ENCODE measurements around the gene BRD2.
A peak's percentile ranks its signal among the peaks of the same experiment; 100 is the strongest.

BRD2 gene

GRCh38 chr6:32950010-32950409 lies 18.4 kb upstream of the BRD2 start:
- DNase-seq (ENCODE audit: low read depth): no peak
- no peak for TF ChIP-seq CTCF (IDR thresholded peaks at IDR 0.05; ENCODE audit: control insufficient read depth, insufficient read depth, low read depth, low read length, missing control alignments)
- H3K4me3 ChIP-seq (ENCODE audit: control insufficient read depth, low read depth, low read length): no peak overlapping the region

- no peak overlapping the region for H3K4me3 ChIP-seq (ENCODE audit: control insufficient read depth, low read depth, low read length)
- TF ChIP-seq CTCF (IDR thresholded peaks at IDR 0.05; ENCODE audit: control insufficient read depth, insufficient read depth, low read depth, low read length, missing control alignments): no peak
- no peak for DNase-seq (ENCODE audit: low read depth)
Measured at GRCh38 chr6:32950449-32950848, 17.9 kb upstream of the BRD2 start.

- peak; percentile 88 for TF ChIP-seq CTCF (IDR thresholded peaks at IDR 0.05; ENCODE audit: control insufficient read depth, insufficient read depth, low read depth, low read length, missing control alignments)
- DNase-seq (ENCODE audit: low read depth): peak; percentile 96
- no peak within 1 kb of the TSS for H3K4me3 ChIP-seq (ENCODE audit: control insufficient read depth, low read depth, low read length)
Measured at GRCh38 chr6:32952817-32953739, 15.3 kb upstream of the BRD2 start, which contains the start of gene HLA-DMA. Gene HLA-DMA, minus strand, starts transcription at chr6:32953097. Its CDS starts 61 bp downstream, at chr6:32953036.

- TF ChIP-seq CTCF (IDR thresholded peaks at IDR 0.05; ENCODE audit: control insufficient read depth, insufficient read depth, low read depth, low read length, missing control alignments): no peak
- no peak overlapping the region for H3K4me3 ChIP-seq (ENCODE audit: control insufficient read depth, low read depth, low read length)
- DNase-seq (ENCODE audit: low read depth): no peak
Measured at GRCh38 chr6:32953775-32954174, 14.6 kb upstream of the BRD2 start.

- TF ChIP-seq CTCF (IDR thresholded peaks at IDR 0.05; ENCODE audit: control insufficient read depth, insufficient read depth, low read depth, low read length, missing control alignments): no peak
- DNase-seq (ENCODE audit: low read depth): no peak
- no peak overlapping the region for H3K4me3 ChIP-seq (ENCODE audit: control insufficient read depth, low read depth, low read length)
Measured at GRCh38 chr6:32954267-32954666, 14.1 kb upstream of the BRD2 start.

- no peak overlapping the region for H3K4me3 ChIP-seq (ENCODE audit: control insufficient read depth, low read depth, low read length)
- DNase-seq (ENCODE audit: low read depth): no peak
- TF ChIP-seq CTCF (IDR thresholded peaks at IDR 0.05; ENCODE audit: control insufficient read depth, insufficient read depth, low read depth, low read length, missing control alignments): peak; percentile 29
Measured at GRCh38 chr6:32954986-32955802, 13.2 kb upstream of the BRD2 start.
